IMR-90 (cell line): ENCODE measurements around the gene LDAH. TPM values are rescaled to one million over a fixed set of nuclear protein-coding genes. Genes with fewer than 3 reads are reported as not detected.

ENCODE experiments used
- ATAC-seq: fragments of 200-7000 bp; cut with Tn5 transposase; 2 replicates; pipeline ENCODE4 v1.9.1; 2020; ENCODE audit warnings: low read depth, mild to moderate bottlenecking, moderate library complexity
- BruUV-seq: library from RNA; stranded (reverse); fragments of 400-500 nt; replicated peaks from 2 replicates; lab custom pipeline; 2021; lab: Mats Ljungman, UMichigan
- CTCF ChIA-PET: fragments of 300-600 bp; formaldehyde crosslinking; extraction: SDS; loops from one replicate; lab custom pipeline; 2021; ENCODE audit warnings: antibody characterized with exemption; lab: Yijun Ruan, JAX
- POLR2A ChIA-PET: fragments of 300-600 bp; sonication (Branson Sonifier 250); formaldehyde crosslinking; loops from one replicate; lab custom pipeline; 2022; ENCODE audit warnings: antibody characterized with exemption; ENCODE audit not compliant: unreplicated experiment; lab: Charles Lee
- DNase-seq: peaks from one replicate; pipeline ENCODE4 v3.0.0; 2013
- H2AFZ ChIP-seq: replicated peaks from 2 replicates; pipeline ENCODE3; 2013; ENCODE audit warnings: low read length, mild to moderate bottlenecking; ENCODE audit not compliant: poor library complexity
- H2AK5ac ChIP-seq: 2 replicates; pipeline ENCODE4 v1.6.1; 2013; ENCODE audit warnings: low read depth, low read length, inconsistent platforms
- H2AK9ac ChIP-seq: replicated peaks from 2 replicates; pipeline ENCODE3; 2013; ENCODE audit warnings: mild to moderate bottlenecking, low read depth, low read length, moderate library complexity; ENCODE audit not compliant: poor library complexity
- H2BK120ac ChIP-seq: 2 replicates; pipeline ENCODE4 v1.6.1; 2013; ENCODE audit warnings: low read depth, low read length, inconsistent platforms
- H2BK15ac ChIP-seq: 3 replicates; pipeline ENCODE4 v1.6.1; 2013; ENCODE audit warnings: low read depth, low read length, inconsistent platforms
- H2BK20ac ChIP-seq: 2 replicates; pipeline ENCODE4 v1.6.1; 2013; ENCODE audit warnings: low read depth, mild to moderate bottlenecking, inconsistent platforms, low read length, moderate library complexity
- H2BK5ac ChIP-seq: 2 replicates; pipeline ENCODE4 v1.6.1; 2013; ENCODE audit warnings: mild to moderate bottlenecking, low read depth, low read length, inconsistent platforms; ENCODE audit not compliant: poor library complexity, severe bottlenecking
- H3K14ac ChIP-seq: replicated peaks from 2 replicates; pipeline ENCODE4 v1.6.1; 2013; ENCODE audit warnings: low read depth, low read length, inconsistent platforms
- H3K18ac ChIP-seq: 2 replicates; pipeline ENCODE4 v1.6.1; 2013; ENCODE audit warnings: low read depth, low read length, control low read depth
- H3K23ac ChIP-seq: 2 replicates; pipeline ENCODE4 v1.6.1; 2013; ENCODE audit warnings: low read depth, low read length, inconsistent platforms
- H3K27ac ChIP-seq: 2 replicates; pipeline ENCODE4 v1.5.1; 2013; ENCODE audit warnings: mild to moderate bottlenecking, control low read depth, low read length; ENCODE audit not compliant: insufficient read depth
- H3K27me3 ChIP-seq: 2 replicates; pipeline ENCODE4 v1.6.1; 2013; ENCODE audit warnings: low read length; ENCODE audit not compliant: control insufficient read depth, insufficient read depth
- H3K36me3 ChIP-seq: 2 replicates; pipeline ENCODE4 v1.6.1; 2013; ENCODE audit warnings: low read length, mixed read lengths; ENCODE audit not compliant: control insufficient read depth, insufficient read depth
- H3K4ac ChIP-seq: 2 replicates; pipeline ENCODE4 v1.6.1; 2013; ENCODE audit warnings: low read depth, low read length, inconsistent platforms
- H3K4me1 ChIP-seq: 2 replicates; pipeline ENCODE4 v1.6.1; 2013; ENCODE audit warnings: low read length, mixed read lengths; ENCODE audit not compliant: control insufficient read depth, insufficient read depth
- H3K4me2 ChIP-seq: 2 replicates; pipeline ENCODE4 v1.6.1; 2013; ENCODE audit warnings: low read depth, mild to moderate bottlenecking, control low read depth, low read length, moderate library complexity
- H3K4me3 ChIP-seq: 2 replicates; pipeline ENCODE4 v1.5.1; 2013; ENCODE audit warnings: low read depth, mild to moderate bottlenecking, control low read depth, low read length, moderate library complexity; ENCODE audit not compliant: insufficient read depth
- H3K56ac ChIP-seq: 2 replicates; pipeline ENCODE4 v1.6.1; 2013; ENCODE audit warnings: low read length, inconsistent platforms; ENCODE audit not compliant: insufficient read depth; ENCODE audit errors: extremely low read depth
- H3K79me1 ChIP-seq, 2 experiments: 2 replicates each; pipeline ENCODE4 v1.6.1; 2013; ENCODE audit warnings: low read length in 2 of 2, inconsistent platforms in 1 of 2, low read depth in 1 of 2
- H3K9ac ChIP-seq: 2 replicates; pipeline ENCODE4 v1.6.1; 2013; ENCODE audit warnings: low read depth, low read length, control low read depth
- H3K9me1 ChIP-seq: 2 replicates; pipeline ENCODE4 v1.6.1; 2013; ENCODE audit warnings: low read length, inconsistent platforms; ENCODE audit not compliant: insufficient read depth
- H3K9me3 ChIP-seq: 2 replicates; pipeline ENCODE4 v1.6.1; 2013; ENCODE audit warnings: low read length; ENCODE audit not compliant: control insufficient read depth, insufficient read depth
- H4K20me1 ChIP-seq: 2 replicates; pipeline ENCODE4 v1.6.1; 2013; ENCODE audit warnings: low read length, inconsistent platforms; ENCODE audit not compliant: insufficient read depth
- H4K5ac ChIP-seq: 2 replicates; pipeline ENCODE4 v1.6.1; 2013; ENCODE audit warnings: mild to moderate bottlenecking, low read depth, low read length, control low read depth
- H4K8ac ChIP-seq, 2 experiments: 2 replicates each; pipeline ENCODE4 v1.6.1; 2013; ENCODE audit warnings: low read depth in 2 of 2, low read length in 2 of 2, control low read depth in 1 of 2, inconsistent platforms in 1 of 2
- H4K91ac ChIP-seq: 2 replicates; pipeline ENCODE4 v1.6.1; 2013; ENCODE audit warnings: low read depth, low read length, inconsistent platforms; ENCODE audit not compliant: insufficient read depth
- CEBPB ChIP-seq: IDR thresholded peaks from 2 replicates; pipeline ENCODE4 v1.6.1; 2012; ENCODE audit warnings: low read depth, low read length, improper control_type of control experiment
- ELK1 ChIP-seq: fragments of 150-350 bp; IDR thresholded peaks from 2 replicates; pipeline ENCODE4 v1.6.1; 2016; ENCODE audit warnings: low read depth, mild to moderate bottlenecking, low read length, moderate library complexity, borderline replicate concordance
- FOS ChIP-seq: fragments of 150-350 bp; IDR thresholded peaks from 2 replicates; pipeline ENCODE4 v1.6.1; 2016; ENCODE audit warnings: low read depth, low read length
- MAFK ChIP-seq: IDR thresholded peaks from 2 replicates; pipeline ENCODE4 v1.6.1; 2012; ENCODE audit warnings: low read depth, low read length, improper control_type of control experiment
- MXI1 ChIP-seq: IDR thresholded peaks from 2 replicates; pipeline ENCODE4 v1.6.1; 2012; ENCODE audit warnings: low read depth, mild to moderate bottlenecking, low read length, moderate library complexity, borderline replicate concordance
- POLR2A ChIP-seq: IDR thresholded peaks from 2 replicates; pipeline ENCODE4 v1.6.1; 2012; ENCODE audit warnings: mild to moderate bottlenecking, low read depth, low read length
- RCOR1 ChIP-seq: IDR thresholded peaks from 2 replicates; pipeline ENCODE4 v1.6.1; 2012; ENCODE audit warnings: mild to moderate bottlenecking, low read length, improper control_type of control experiment; ENCODE audit not compliant: insufficient replicate concordance
- RFX5 ChIP-seq: IDR thresholded peaks from 2 replicates; pipeline ENCODE4 v1.8.0; 2012; ENCODE audit warnings: low read depth, mild to moderate bottlenecking, low read length, moderate library complexity
- SMC3 ChIP-seq: fragments of 150-350 bp; IDR thresholded peaks from 2 replicates; pipeline ENCODE4 v1.6.1; 2016; ENCODE audit warnings: low read depth, mild to moderate bottlenecking, antibody characterized with exemption, low read length, moderate library complexity
- WGBS, 2 experiments: methylation state at CpG; one replicate each; pipeline versions ENCODE4 v1.1.5 to v1.1.7; 2013; ENCODE audit warnings: missing lambda C conversion rate in 2 of 2; ENCODE audit not compliant: insufficient read length in 1 of 2; ENCODE audit errors: extremely low coverage in 2 of 2; 5-methylcytosine and 5-hydroxymethylcytosine counted together
- dilution Hi-C: fragments of 300-500 bp; cut with HindIII; formaldehyde crosslinking; loops from one replicate; pipeline ENCODE4 v1.14.3; 2018; ENCODE audit warnings: low sequenced_read_pairs; ENCODE audit not compliant: unreplicated experiment
- in situ Hi-C: fragments of 300-500 bp; cut with MboI; formaldehyde crosslinking; loops from 3 replicates; pipeline ENCODE4 v1.14.3; 2019; ENCODE audit warnings: low sequenced_read_pairs, inconsistent platforms, mixed read lengths
- intact Hi-C: fragments of 100-400 bp; cut with micrococcal nuclease; formaldehyde crosslinking; loops from 2 replicates; pipeline ENCODE4 v1.10.0; 2022
- polyA plus RNA-seq, 3 experiments: library from polyadenylated mRNA; depleted of rRNA; stranded (reverse); fragments of >200 nt; gene quantifications; 2 replicates each; pipeline ENCODE4 v1.2.3, GENCODE V29; 2012; ENCODE audit warnings: low replicate concordance in 1 of 3
- total RNA-seq: library from RNA; depleted of rRNA; stranded (reverse); fragments of >200 nt; gene quantifications from 2 replicates; pipeline ENCODE4 v1.2.3, GENCODE V29; 2012
- TF ChIP-seq, protein P1 (sequence below): fragments of 150-350 bp; IDR thresholded peaks from 2 replicates; pipeline ENCODE4 v1.6.1; 2017; ENCODE audit warnings: mild to moderate bottlenecking, antibody characterized with exemption, low read length, low read depth

The LDAH gene
- total and polyA plus RNA-seq, 2 of the 4 experiments (the other 2 are of a cell fraction) = 12.1 to 31.7 TPM

- in situ Hi-C loops = no loop called here
- Histone ChIP-seq H3K27me3 (no peaks in the 10 kb centered on the region), H3K27ac (no peak overlapping the region), H4K91ac (no peak overlapping the region), H2AFZ (no peak overlapping the region), H3K56ac (no peak overlapping the region), H3K79me1 (no peaks in the 10 kb centered on the region; a peak in 1 of 4 replicates), H3K4me2 (no peak overlapping the region), H3K36me3 (no peaks in the 10 kb centered on the region), H2AK9ac (no peak overlapping the region), H3K23ac (no peak overlapping the region), H2BK15ac (no peak overlapping the region), H3K4ac (no peak overlapping the region), H3K4me3 (no peak overlapping the region), H3K9me1 (no peaks in the 10 kb centered on the region), H4K20me1 (no peaks in the 10 kb centered on the region), H2BK5ac (no peak overlapping the region), H2AK5ac (no peak overlapping the region), H3K14ac (no peak overlapping the region), H2BK20ac (no peak overlapping the region), H2BK120ac (no peak overlapping the region), H4K8ac (no peak overlapping the region), H3K18ac (no peak overlapping the region), H3K9me3 (no peaks in the 10 kb centered on the region), H4K5ac (no peak overlapping the region), H3K9ac (no peak overlapping the region), H3K4me1 (0 out of 2 replicates have a peak, but pooled peaks cover 1% of the 10 kb centered on the region)
- no peak for TF ChIP-seq ELK1
- TF ChIP-seq RFX5 = no peak
- TF ChIP-seq RCOR1 = no peak
- no peak for TF ChIP-seq CEBPB
- no peak for TF ChIP-seq FOS
- no peak for TF ChIP-seq MXI1
- no peak for TF ChIP-seq SMC3
- TF ChIP-seq, protein P1, sequence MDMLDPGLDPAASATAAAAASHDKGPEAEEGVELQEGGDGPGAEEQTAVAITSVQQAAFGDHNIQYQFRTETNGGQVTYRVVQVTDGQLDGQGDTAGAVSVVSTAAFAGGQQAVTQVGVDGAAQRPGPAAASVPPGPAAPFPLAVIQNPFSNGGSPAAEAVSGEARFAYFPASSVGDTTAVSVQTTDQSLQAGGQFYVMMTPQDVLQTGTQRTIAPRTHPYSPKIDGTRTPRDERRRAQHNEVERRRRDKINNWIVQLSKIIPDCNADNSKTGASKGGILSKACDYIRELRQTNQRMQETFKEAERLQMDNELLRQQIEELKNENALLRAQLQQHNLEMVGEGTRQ = no peak
- TF ChIP-seq MAFK = no peak
- no peak for TF ChIP-seq POLR2A
- dilution Hi-C loops = no loop called here
- DNase-seq (no peak), ATAC-seq (no peak)
- no TSS peak for BruUV-seq
- intact Hi-C loops = no loop called here
- CTCF ChIA-PET = no interaction called here
- POLR2A ChIA-PET = no interaction called here
- WGBS, 2 experiments = no CpG with 5 or more reads among the region's 2 CpGs
Measured at GRCh38 chr2:20744366-20745335, 78.2 kb downstream of the LDAH start.
